Liver (tissue), 9 donors: ENCODE data around the gene HCLS1. TPM values are rescaled to one million over a fixed set of nuclear protein-coding genes. Genes with fewer than 3 reads are reported as not detected.
A peak's percentile ranks its signal among the peaks of the same experiment; 100 is the strongest.
"Not testable (repeated sequence)": the region's sequence is repeated elsewhere in the genome, so short reads cannot be mapped to it uniquely, and the experiment has no call there.

Source experiments
- DNase-seq: peaks from one replicate; pipeline ENCODE4 v3.0.0-alpha.2; 2017; ENCODE audit warnings: low spot score
- H3K27ac ChIP-seq, 2 donors: one replicate each; pipeline ENCODE4 v1.7.0; 2013; ENCODE audit warnings: inconsistent platforms in 2 of 2, low read length in 2 of 2, control low read depth in 1 of 2, low read depth in 1 of 2, mild to moderate bottlenecking in 1 of 2
- H3K27me3 ChIP-seq, 4 donors: one replicate each; pipeline versions ENCODE4 v1.6.1 to v1.7.0; 2013; ENCODE audit warnings: low read length in 3 of 4, inconsistent platforms in 1 of 4, mild to moderate bottlenecking in 1 of 4, moderate library complexity in 1 of 4; ENCODE audit not compliant: control insufficient read depth in 4 of 4, insufficient read depth in 4 of 4
- H3K36me3 ChIP-seq, 4 donors: one replicate each; pipeline versions ENCODE4 v1.6.1 to v1.7.0; 2013; ENCODE audit warnings: low read length in 3 of 4, mild to moderate bottlenecking in 3 of 4, low read depth in 1 of 4, moderate library complexity in 1 of 4; ENCODE audit not compliant: control insufficient read depth in 4 of 4, insufficient read depth in 3 of 4
- H3K4me1 ChIP-seq, 4 donors: one replicate each; pipeline versions ENCODE4 v1.6.1 to v1.7.0; 2013; ENCODE audit warnings: low read length in 3 of 4, mild to moderate bottlenecking in 3 of 4, moderate library complexity in 1 of 4; ENCODE audit not compliant: control insufficient read depth in 4 of 4, insufficient read depth in 4 of 4
- H3K4me3 ChIP-seq, 3 donors: one replicate each; pipeline versions ENCODE4 v1.6.1 to v1.7.0; 2013; ENCODE audit warnings: low read length in 3 of 3, control low read depth in 1 of 3, low read depth in 1 of 3, mild to moderate bottlenecking in 1 of 3
- H3K9ac ChIP-seq, 2 donors: one replicate each; pipeline ENCODE4 v1.7.0; 2013; ENCODE audit warnings: low read length in 2 of 2, mild to moderate bottlenecking in 2 of 2, moderate library complexity in 2 of 2, control low read depth in 1 of 2, low read depth in 1 of 2
- H3K9me3 ChIP-seq, 4 donors: one replicate each; pipeline versions ENCODE4 v1.6.1 to v1.7.0; 2013; ENCODE audit warnings: low read length in 3 of 4; ENCODE audit not compliant: control insufficient read depth in 4 of 4
- EGR1 ChIP-seq, 2 donors: IDR thresholded peaks; 2 replicates each; pipeline ENCODE4 v1.6.1; 2016 to 2018; ENCODE audit warnings: antibody characterized with exemption in 2 of 2, low read depth in 2 of 2
- FOXA1 ChIP-seq: IDR thresholded peaks from 2 replicates; pipeline ENCODE4 v1.6.1; 2016; ENCODE audit warnings: antibody characterized with exemption
- FOXA2 ChIP-seq: IDR thresholded peaks from 2 replicates; pipeline ENCODE4 v1.6.1; 2016; ENCODE audit warnings: antibody characterized with exemption
- GABPA ChIP-seq, 2 donors: IDR thresholded peaks in 1 of 2; conservative IDR thresholded peaks in 1 of 2; 2 replicates each; pipeline ENCODE4 v1.6.1; 2016; ENCODE audit warnings: antibody characterized with exemption in 2 of 2, mild to moderate bottlenecking in 1 of 2, moderate library complexity in 1 of 2
- HNF4A ChIP-seq, 2 donors: conservative IDR thresholded peaks; 2 replicates each; pipeline ENCODE4 v1.6.1; 2016; ENCODE audit warnings: antibody characterized with exemption in 2 of 2, mild to moderate bottlenecking in 2 of 2
- HNF4G ChIP-seq: IDR thresholded peaks from 2 replicates; pipeline ENCODE4 v1.6.1; 2016; ENCODE audit warnings: antibody characterized with exemption
- JUND ChIP-seq, 2 donors: IDR thresholded peaks; 2 replicates each; pipeline ENCODE4 v1.6.1; 2016; ENCODE audit warnings: antibody characterized with exemption in 2 of 2
- NR2F2 ChIP-seq: IDR thresholded peaks from 2 replicates; pipeline ENCODE4 v1.6.1; 2016; ENCODE audit warnings: antibody characterized with exemption
- RAD21 ChIP-seq, 2 donors: IDR thresholded peaks; 2 replicates each; pipeline ENCODE4 v1.6.1; 2016; ENCODE audit warnings: antibody characterized with exemption in 2 of 2, mild to moderate bottlenecking in 2 of 2
- RXRA ChIP-seq, 2 donors: IDR thresholded peaks; 2 replicates each; pipeline ENCODE4 v1.6.1; 2017 to 2018; ENCODE audit warnings: antibody characterized with exemption in 2 of 2, mild to moderate bottlenecking in 1 of 2
- SP1 ChIP-seq: IDR thresholded peaks from 2 replicates; pipeline ENCODE4 v1.6.1; 2018; ENCODE audit warnings: antibody characterized with exemption, mild to moderate bottlenecking
- TAF1 ChIP-seq: conservative IDR thresholded peaks from 2 replicates; pipeline ENCODE4 v1.6.1; 2016; ENCODE audit warnings: antibody characterized with exemption, mild to moderate bottlenecking
- YY1 ChIP-seq: IDR thresholded peaks from 2 replicates; pipeline ENCODE4 v1.6.1; 2016; ENCODE audit warnings: antibody characterized with exemption, mild to moderate bottlenecking
- WGBS: extraction: QIAGEN DNeasy Blood & Tissue Kit; methylation state at CpG from one replicate; pipeline ENCODE4 v1.1.7; 2013; 5-methylcytosine and 5-hydroxymethylcytosine counted together
- polyA plus RNA-seq, 2 donors: library from polyadenylated mRNA; stranded (reverse) in 1 of 2; unstranded in 1 of 2; fragments of 200-250 nt in 1 of 2; fragments of >200 nt in 1 of 2; fragmentation: Nextera tagmentation in 1 of 2; extraction: Ambion mirVana in 1 of 2; gene quantifications; one replicate each; pipeline versions ENCODE4 v1.2.1 to v1.2.3, GENCODE V29; 2013 to 2015
- total RNA-seq, 2 donors: library from RNA; depleted of rRNA; stranded (reverse); fragments of >200 nt; gene quantifications; one replicate each; pipeline ENCODE4 v1.2.3, GENCODE V29; 2014
- TF ChIP-seq, protein P1 (sequence below): fragments of 150-350 bp; IDR thresholded peaks from 2 replicates; pipeline ENCODE4 v1.5.1; 2017; ENCODE audit warnings: improper control_type of control experiment, low read depth, low read length; ENCODE audit not compliant: missing input control
- TF ChIP-seq, protein P2 (sequence below): IDR thresholded peaks from 2 replicates; pipeline ENCODE4 v1.6.1; 2016; ENCODE audit warnings: antibody characterized with exemption
- TF ChIP-seq, protein P3 (sequence below): IDR thresholded peaks from 2 replicates; pipeline ENCODE4 v1.6.1; 2016; ENCODE audit warnings: antibody characterized with exemption
- TF ChIP-seq, protein P4 (sequence below): IDR thresholded peaks from 2 replicates; pipeline ENCODE4 v1.6.1; 2016; ENCODE audit warnings: antibody characterized with exemption, mild to moderate bottlenecking
- TF ChIP-seq, protein P5 (sequence below): IDR thresholded peaks from 2 replicates; pipeline ENCODE4 v1.6.1; 2016; ENCODE audit warnings: antibody characterized with exemption
- donor health status: healthy.
- donor health status: healthy.
- donor health status: healthy.
- donor health status: healthy.
- donor health status: healthy.

Gene HCLS1
- total and polyA plus RNA-seq, 4 donors: 17.2 to 39.8 (median 22.5) TPM

DNA sequence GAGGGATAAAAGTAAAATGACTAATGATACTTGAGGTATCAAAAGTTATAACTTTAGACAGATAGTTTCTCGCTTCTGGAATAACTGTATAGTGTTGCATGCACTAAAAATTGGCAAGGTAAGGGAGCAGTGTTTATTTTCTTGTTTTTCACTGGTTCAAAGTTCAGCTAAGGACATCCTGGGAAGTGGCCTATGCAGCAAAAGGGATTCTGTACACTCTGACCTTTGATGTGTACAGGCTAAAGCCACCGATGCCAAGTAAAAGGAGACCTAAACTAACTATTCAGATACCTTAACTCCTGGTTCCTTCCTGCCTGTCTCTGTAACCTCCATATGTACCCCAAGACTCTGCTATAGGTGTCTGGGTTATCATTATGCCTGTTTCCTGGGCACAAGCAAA is 65.9 kb downstream of the HCLS1 start:
- no peaks in the 10 kb centered on the region for H3K36me3 ChIP-seq
- DNase-seq: no peak
- TF ChIP-seq HNF4G (peak; percentile 66), FOXA1 (peak; percentile 47), RXRA (IDR thresholded peaks at IDR 0.05) (peak; percentile 98 to 99), YY1 (peak; percentile 54), FOXA2 (peak; percentile 84), RAD21 (IDR thresholded peaks at IDR 0.05) (peak; percentile 36 to 44), HNF4A (conservative IDR thresholded peaks at IDR 0.05) (peak; percentile 86 to 89), GABPA (IDR thresholded peaks at IDR 0.05 in 1 of 2, conservative IDR thresholded peaks at IDR 0.05 in 1 of 2) (peak in 1 of 2 donors; percentile 34), JUND (IDR thresholded peaks at IDR 0.05) (peak; percentile 53 to 62), EGR1 (IDR thresholded peaks at IDR 0.05; ENCODE audit: low read depth in 2 of 2) (no peak), NR2F2 (peak; percentile 84), TAF1 (no peak), SP1 (peak; percentile 79)
- TF ChIP-seq, protein P1, sequence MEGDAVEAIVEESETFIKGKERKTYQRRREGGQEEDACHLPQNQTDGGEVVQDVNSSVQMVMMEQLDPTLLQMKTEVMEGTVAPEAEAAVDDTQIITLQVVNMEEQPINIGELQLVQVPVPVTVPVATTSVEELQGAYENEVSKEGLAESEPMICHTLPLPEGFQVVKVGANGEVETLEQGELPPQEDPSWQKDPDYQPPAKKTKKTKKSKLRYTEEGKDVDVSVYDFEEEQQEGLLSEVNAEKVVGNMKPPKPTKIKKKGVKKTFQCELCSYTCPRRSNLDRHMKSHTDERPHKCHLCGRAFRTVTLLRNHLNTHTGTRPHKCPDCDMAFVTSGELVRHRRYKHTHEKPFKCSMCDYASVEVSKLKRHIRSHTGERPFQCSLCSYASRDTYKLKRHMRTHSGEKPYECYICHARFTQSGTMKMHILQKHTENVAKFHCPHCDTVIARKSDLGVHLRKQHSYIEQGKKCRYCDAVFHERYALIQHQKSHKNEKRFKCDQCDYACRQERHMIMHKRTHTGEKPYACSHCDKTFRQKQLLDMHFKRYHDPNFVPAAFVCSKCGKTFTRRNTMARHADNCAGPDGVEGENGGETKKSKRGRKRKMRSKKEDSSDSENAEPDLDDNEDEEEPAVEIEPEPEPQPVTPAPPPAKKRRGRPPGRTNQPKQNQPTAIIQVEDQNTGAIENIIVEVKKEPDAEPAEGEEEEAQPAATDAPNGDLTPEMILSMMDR: no peak
- TF ChIP-seq, protein P2, sequence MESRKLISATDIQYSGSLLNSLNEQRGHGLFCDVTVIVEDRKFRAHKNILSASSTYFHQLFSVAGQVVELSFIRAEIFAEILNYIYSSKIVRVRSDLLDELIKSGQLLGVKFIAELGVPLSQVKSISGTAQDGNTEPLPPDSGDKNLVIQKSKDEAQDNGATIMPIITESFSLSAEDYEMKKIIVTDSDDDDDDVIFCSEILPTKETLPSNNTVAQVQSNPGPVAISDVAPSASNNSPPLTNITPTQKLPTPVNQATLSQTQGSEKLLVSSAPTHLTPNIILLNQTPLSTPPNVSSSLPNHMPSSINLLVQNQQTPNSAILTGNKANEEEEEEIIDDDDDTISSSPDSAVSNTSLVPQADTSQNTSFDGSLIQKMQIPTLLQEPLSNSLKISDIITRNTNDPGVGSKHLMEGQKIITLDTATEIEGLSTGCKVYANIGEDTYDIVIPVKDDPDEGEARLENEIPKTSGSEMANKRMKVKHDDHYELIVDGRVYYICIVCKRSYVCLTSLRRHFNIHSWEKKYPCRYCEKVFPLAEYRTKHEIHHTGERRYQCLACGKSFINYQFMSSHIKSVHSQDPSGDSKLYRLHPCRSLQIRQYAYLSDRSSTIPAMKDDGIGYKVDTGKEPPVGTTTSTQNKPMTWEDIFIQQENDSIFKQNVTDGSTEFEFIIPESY: peak; percentile 40
- TF ChIP-seq, protein P3, sequence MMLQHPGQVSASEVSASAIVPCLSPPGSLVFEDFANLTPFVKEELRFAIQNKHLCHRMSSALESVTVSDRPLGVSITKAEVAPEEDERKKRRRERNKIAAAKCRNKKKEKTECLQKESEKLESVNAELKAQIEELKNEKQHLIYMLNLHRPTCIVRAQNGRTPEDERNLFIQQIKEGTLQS: no peak
- TF ChIP-seq, protein P4, sequence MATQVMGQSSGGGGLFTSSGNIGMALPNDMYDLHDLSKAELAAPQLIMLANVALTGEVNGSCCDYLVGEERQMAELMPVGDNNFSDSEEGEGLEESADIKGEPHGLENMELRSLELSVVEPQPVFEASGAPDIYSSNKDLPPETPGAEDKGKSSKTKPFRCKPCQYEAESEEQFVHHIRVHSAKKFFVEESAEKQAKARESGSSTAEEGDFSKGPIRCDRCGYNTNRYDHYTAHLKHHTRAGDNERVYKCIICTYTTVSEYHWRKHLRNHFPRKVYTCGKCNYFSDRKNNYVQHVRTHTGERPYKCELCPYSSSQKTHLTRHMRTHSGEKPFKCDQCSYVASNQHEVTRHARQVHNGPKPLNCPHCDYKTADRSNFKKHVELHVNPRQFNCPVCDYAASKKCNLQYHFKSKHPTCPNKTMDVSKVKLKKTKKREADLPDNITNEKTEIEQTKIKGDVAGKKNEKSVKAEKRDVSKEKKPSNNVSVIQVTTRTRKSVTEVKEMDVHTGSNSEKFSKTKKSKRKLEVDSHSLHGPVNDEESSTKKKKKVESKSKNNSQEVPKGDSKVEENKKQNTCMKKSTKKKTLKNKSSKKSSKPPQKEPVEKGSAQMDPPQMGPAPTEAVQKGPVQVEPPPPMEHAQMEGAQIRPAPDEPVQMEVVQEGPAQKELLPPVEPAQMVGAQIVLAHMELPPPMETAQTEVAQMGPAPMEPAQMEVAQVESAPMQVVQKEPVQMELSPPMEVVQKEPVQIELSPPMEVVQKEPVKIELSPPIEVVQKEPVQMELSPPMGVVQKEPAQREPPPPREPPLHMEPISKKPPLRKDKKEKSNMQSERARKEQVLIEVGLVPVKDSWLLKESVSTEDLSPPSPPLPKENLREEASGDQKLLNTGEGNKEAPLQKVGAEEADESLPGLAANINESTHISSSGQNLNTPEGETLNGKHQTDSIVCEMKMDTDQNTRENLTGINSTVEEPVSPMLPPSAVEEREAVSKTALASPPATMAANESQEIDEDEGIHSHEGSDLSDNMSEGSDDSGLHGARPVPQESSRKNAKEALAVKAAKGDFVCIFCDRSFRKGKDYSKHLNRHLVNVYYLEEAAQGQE: peak; percentile 30
- TF ChIP-seq, protein P5, sequence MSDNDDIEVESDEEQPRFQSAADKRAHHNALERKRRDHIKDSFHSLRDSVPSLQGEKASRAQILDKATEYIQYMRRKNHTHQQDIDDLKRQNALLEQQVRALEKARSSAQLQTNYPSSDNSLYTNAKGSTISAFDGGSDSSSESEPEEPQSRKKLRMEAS: peak; percentile 65
- H3K27ac ChIP-seq: peak overlapping the region in 1 of 2 donors; percentile 23
- H3K27me3 ChIP-seq: no peaks in the 10 kb centered on the region
- WGBS: 17% methylated on average over 2 of the region's 2 CpGs
- no peak overlapping the region for H3K9ac ChIP-seq
- no peaks in the 10 kb centered on the region for H3K9me3 ChIP-seq
- H3K4me3 ChIP-seq: no peak overlapping the region
- peaks cover 5 to 24% (median 22%) of the 10 kb centered on the region in 4 donors for H3K4me1 ChIP-seq

DNA sequence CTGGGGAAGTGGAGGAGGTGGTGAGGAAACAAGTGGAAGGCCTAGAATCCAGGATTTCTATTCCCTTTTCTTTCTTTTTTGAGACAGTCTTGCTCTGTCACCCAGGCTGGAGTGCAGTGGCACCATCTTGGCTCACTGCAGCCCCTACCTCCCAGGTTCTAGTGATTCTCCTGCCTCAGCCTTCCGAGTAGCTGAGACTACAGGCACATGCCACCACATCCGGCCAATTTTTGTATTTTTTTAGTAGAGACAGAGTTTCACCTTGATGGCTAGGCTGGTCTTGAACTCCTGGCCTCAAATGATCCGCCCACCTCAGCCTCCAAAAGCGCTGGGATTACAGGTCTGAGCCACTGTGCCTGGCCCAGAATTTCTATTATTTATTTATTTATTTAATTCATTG is 66.9 kb downstream of the HCLS1 start:
- not testable (repeated sequence) for H3K27ac ChIP-seq, H3K9me3 ChIP-seq, H3K9ac ChIP-seq, DNase-seq, H3K27me3 ChIP-seq, H3K36me3 ChIP-seq, H3K4me3 ChIP-seq
- peaks cover 5 to 24% (median 22%) of the 10 kb centered on the region in 4 donors for H3K4me1 ChIP-seq
- 95% methylated on average over 4 of the region's 4 CpGs for WGBS
